Measurements from ENCODE around the gene SPDEF. TPM values are rescaled to one million over a fixed set of nuclear protein-coding genes. Genes with fewer than 3 reads are reported as not detected.

The SPDEF gene
- total RNA-seq, 1 experiment from 2014 or later = 0.77 TPM

GRCh38 chr6:34517966-34518365 is 38.2 kb downstream of the SPDEF start:
- CTCF ChIA-PET = no interaction called here
- BruUV-seq (replicated peaks) = no TSS peak
- no peaks in the 10 kb centered on the region for H3K4me1 Mint-ChIP-seq (ENCODE audit: low read depth, unreplicated experiment)
- TF ChIP-seq CTCF (IDR thresholded peaks at IDR 0.05; ENCODE audit: insufficient read depth in 1 of 2, low read depth in 1 of 2, low read length in 1 of 2, severe bottlenecking in 1 of 2, unreplicated experiment in 1 of 2) = no peak
- DNase-seq = no peak
- H3K4me3 ChIP-seq (ENCODE audit: low read depth, low read length) = no peak overlapping the region
- intact Hi-C loops (cut with micrococcal nuclease; ENCODE audit: unreplicated experiment) = no loop called here
- H3K4me1 ChIP-seq = no peaks in the 10 kb centered on the region
- H3K27ac Mint-ChIP-seq (ENCODE audit: unreplicated experiment) = no peak overlapping the region
- no peaks in the 10 kb centered on the region for H3K27me3 Mint-ChIP-seq (ENCODE audit: insufficient read depth, unreplicated experiment)
- H3K36me3 ChIP-seq (ENCODE audit: control insufficient read depth, insufficient read depth, low read length) = no peaks in the 10 kb centered on the region
- H3K4me3 Mint-ChIP-seq (ENCODE audit: unreplicated experiment) = no peak overlapping the region
- H3K36me3 Mint-ChIP-seq (ENCODE audit: insufficient read depth, unreplicated experiment) = no peaks in the 10 kb centered on the region
- no peaks in the 10 kb centered on the region for H3K27me3 ChIP-seq (replicated peaks; ENCODE audit: control insufficient read depth, insufficient read depth, low read length)
- H3K9me3 ChIP-seq = no peaks in the 10 kb centered on the region
- POLR2A ChIA-PET = no interaction called here
- H3K9me3 Mint-ChIP-seq (ENCODE audit: unreplicated experiment) = no peaks in the 10 kb centered on the region

DNA sequence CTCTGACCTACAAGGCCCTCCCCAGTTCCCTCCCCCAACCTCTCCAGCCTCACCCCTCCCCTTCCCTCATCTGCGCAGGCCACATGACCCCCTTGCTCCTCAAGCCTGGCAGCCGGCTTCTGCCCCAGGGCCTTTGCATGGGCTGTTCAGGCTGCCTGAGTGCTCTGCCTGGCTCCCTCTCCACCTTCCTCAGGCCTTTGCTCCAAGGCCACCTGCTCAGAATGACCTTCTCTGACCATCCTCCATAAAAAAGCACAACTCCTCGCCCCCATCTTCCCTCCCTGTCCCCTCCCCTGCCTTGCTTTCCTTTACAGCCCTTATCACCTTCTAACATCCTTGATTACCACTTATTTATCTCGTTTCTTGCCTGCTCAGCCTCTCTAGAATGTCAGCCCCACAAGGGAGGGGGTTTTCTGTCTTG is 38.7 kb downstream of the SPDEF start:
- no peaks in the 10 kb centered on the region for H3K9me3 ChIP-seq

GRCh38 chr6:34516391-34517324 is 39.5 kb downstream of the SPDEF start:
- Mint-ChIP-seq H3K36me3 (ENCODE audit: insufficient read depth, unreplicated experiment) (no peaks in the 10 kb centered on the region), H3K4me3 (ENCODE audit: unreplicated experiment) (no peak overlapping the region), H3K27ac (ENCODE audit: unreplicated experiment) (no peak overlapping the region), H3K4me1 (ENCODE audit: low read depth, unreplicated experiment) (no peaks in the 10 kb centered on the region), H3K9me3 (ENCODE audit: unreplicated experiment) (no peaks in the 10 kb centered on the region), H3K27me3 (ENCODE audit: insufficient read depth, unreplicated experiment) (no peaks in the 10 kb centered on the region)
- Histone ChIP-seq H3K4me3 (ENCODE audit: low read depth, low read length) (no peak overlapping the region), H3K9me3 (no peaks in the 10 kb centered on the region), H3K27me3 (replicated peaks; ENCODE audit: control insufficient read depth, insufficient read depth, low read length) (no peaks in the 10 kb centered on the region), H3K36me3 (ENCODE audit: control insufficient read depth, insufficient read depth, low read length) (no peaks in the 10 kb centered on the region), H3K4me1 (no peaks in the 10 kb centered on the region)
- BruUV-seq (replicated peaks) = no TSS peak
- no peak for TF ChIP-seq CTCF (IDR thresholded peaks at IDR 0.05; ENCODE audit: insufficient read depth in 1 of 2, low read depth in 1 of 2, low read length in 1 of 2, severe bottlenecking in 1 of 2, unreplicated experiment in 1 of 2)
- DNase-seq = no peak
- ChIA-PET POLR2A (no interaction called here), CTCF (no interaction called here)
- intact Hi-C loops (cut with micrococcal nuclease; ENCODE audit: unreplicated experiment) = no loop called here

More for the DNA sequence above, 38.7 kb downstream of the SPDEF start:
- TF ChIP-seq CTCF (IDR thresholded peaks at IDR 0.05; ENCODE audit: insufficient read depth in 1 of 2, low read depth in 1 of 2, low read length in 1 of 2, severe bottlenecking in 1 of 2, unreplicated experiment in 1 of 2) = no peak
- ChIA-PET POLR2A (no interaction called here), CTCF (no interaction called here)
- Mint-ChIP-seq H3K27me3 (ENCODE audit: insufficient read depth, unreplicated experiment) (no peaks in the 10 kb centered on the region), H3K36me3 (ENCODE audit: insufficient read depth, unreplicated experiment) (no peaks in the 10 kb centered on the region), H3K4me1 (ENCODE audit: low read depth, unreplicated experiment) (no peaks in the 10 kb centered on the region), H3K27ac (ENCODE audit: unreplicated experiment) (no peak overlapping the region), H3K4me3 (ENCODE audit: unreplicated experiment) (no peak overlapping the region), H3K9me3 (ENCODE audit: unreplicated experiment) (no peaks in the 10 kb centered on the region)
- no peak for DNase-seq
- BruUV-seq (replicated peaks) = no TSS peak
- H3K4me3 ChIP-seq (ENCODE audit: low read depth, low read length) = no peak overlapping the region
- H3K4me1 ChIP-seq = no peaks in the 10 kb centered on the region
- intact Hi-C loops (cut with micrococcal nuclease; ENCODE audit: unreplicated experiment) = no loop called here
- no peaks in the 10 kb centered on the region for H3K36me3 ChIP-seq (ENCODE audit: control insufficient read depth, insufficient read depth, low read length)
- H3K27me3 ChIP-seq (replicated peaks; ENCODE audit: control insufficient read depth, insufficient read depth, low read length) = no peaks in the 10 kb centered on the region

Data from Caco-2 (cell line).